B cell (primary cell): ENCODE measurements around the gene PSAPL1. TPM values are rescaled to one million over a fixed set of nuclear protein-coding genes. Genes with fewer than 3 reads are reported as not detected.

Source experiments
- ATAC-seq: fragments of 200-7000 bp; cut with Tn5 transposase; one replicate; pipeline ENCODE4 v1.10.0; 2021; ENCODE audit warnings: low read depth, mild to moderate bottlenecking, moderate number of reproducible peaks, moderate library complexity
- CTCF ChIA-PET: fragments of 350-600 bp; sonication (Branson Sonifier 250); formaldehyde crosslinking; loops from one replicate; lab custom pipeline; 2021; ENCODE audit warnings: antibody characterized with exemption, inconsistent platforms; lab: Charles Lee
- POLR2A ChIA-PET: fragments of 350-600 bp; sonication (Branson Sonifier 250); formaldehyde crosslinking; loops from one replicate; lab custom pipeline; 2021; ENCODE audit warnings: antibody characterized with exemption; lab: Charles Lee
- DNase-seq: peaks from one replicate; pipeline ENCODE4 v3.0.0; 2013
- H2AFZ ChIP-seq: 2 replicates; pipeline ENCODE4 v1.6.1; 2012; ENCODE audit warnings: mild to moderate bottlenecking, low read depth, low read length; ENCODE audit not compliant: insufficient read depth, poor library complexity, severe bottlenecking
- H3K27ac ChIP-seq, 2 donors: 1 replicate in 1 of 2; 2 replicates in 1 of 2; pipeline ENCODE4 v1.5.1; 2012 to 2013; ENCODE audit warnings: low read length in 2 of 2, mild to moderate bottlenecking in 2 of 2, moderate library complexity in 1 of 2
- H3K27me3 ChIP-seq, 4 experiments: fragments of 200-600 bp in 1 of 4; sonication (generic) in 1 of 4; replicated peaks in 1 of 4; 1 replicate in 2 of 4; 2 replicates in 2 of 4; pipeline versions ENCODE4 v1.6.1 to v1.7.0; 2013 to 2016; ENCODE audit warnings: low read length in 3 of 4, mild to moderate bottlenecking in 2 of 4, mixed read lengths in 1 of 4, moderate library complexity in 1 of 4; ENCODE audit not compliant: insufficient read depth in 4 of 4, control insufficient read depth in 3 of 4; ENCODE audit errors: control extremely low read depth in 1 of 4
- H3K36me3 ChIP-seq, 2 experiments: replicated peaks in 1 of 2; 1 replicate in 1 of 2; 2 replicates in 1 of 2; pipeline versions ENCODE4 v1.6.1 to v1.7.1; 2013; ENCODE audit warnings: low read length in 1 of 2; ENCODE audit not compliant: insufficient read depth in 2 of 2, control insufficient read depth in 1 of 2; ENCODE audit errors: control extremely low read depth in 1 of 2, extremely low read depth in 1 of 2
- H3K4me1 ChIP-seq, 2 donors: fragments of 200-600 bp in 1 of 2; sonication (generic) in 1 of 2; 1 replicate in 1 of 2; 2 replicates in 1 of 2; pipeline versions ENCODE4 v1.5.1 to v1.6.1; 2013 to 2017; ENCODE audit warnings: low read length in 2 of 2; ENCODE audit not compliant: control insufficient read depth in 2 of 2, insufficient read depth in 2 of 2
- H3K4me2 ChIP-seq: replicated peaks from 2 replicates; pipeline ENCODE3; 2012; ENCODE audit warnings: mild to moderate bottlenecking, low read depth, low read length; ENCODE audit not compliant: poor library complexity, severe bottlenecking
- H3K4me3 ChIP-seq, 5 experiments: fragments of 200-600 bp in 1 of 5; sonication (generic) in 1 of 5; 1 replicate in 3 of 5; 2 replicates in 2 of 5; pipeline versions ENCODE4 v1.5.1 to v1.7.0; 2011 to 2016; ENCODE audit warnings: low read length in 4 of 5, mild to moderate bottlenecking in 4 of 5, low read depth in 2 of 5, control low read depth in 1 of 5, moderate library complexity in 1 of 5; ENCODE audit not compliant: insufficient read depth in 1 of 5; ENCODE audit errors: control extremely low read depth in 1 of 5, extremely low read depth in 1 of 5
- H3K79me2 ChIP-seq: fragments of 200-600 bp; sonication (generic); one replicate; pipeline ENCODE4 v1.6.0; 2016; ENCODE audit warnings: low read length; ENCODE audit not compliant: control insufficient read depth, insufficient read depth
- H3K9ac ChIP-seq: fragments of 200-600 bp; sonication (generic); 2 replicates; pipeline ENCODE4 v1.6.1; 2017; ENCODE audit warnings: mild to moderate bottlenecking, low read length, moderate library complexity
- H3K9me3 ChIP-seq, 3 donors: one replicate each; pipeline versions ENCODE4 v1.6.1 to v1.7.1; 2013; ENCODE audit warnings: low read length in 2 of 3; ENCODE audit not compliant: control insufficient read depth in 2 of 3, insufficient read depth in 1 of 3; ENCODE audit errors: control extremely low read depth in 1 of 3
- H4K20me1 ChIP-seq: 2 replicates; pipeline ENCODE4 v1.6.0; 2012; ENCODE audit warnings: mild to moderate bottlenecking, low read length; ENCODE audit not compliant: insufficient read depth, control insufficient read depth, poor library complexity, severe bottlenecking
- H3K27ac Mint-ChIP-seq: one replicate; pipeline ENCODE4 v1.8.0; 2021; ENCODE audit warnings: mixed read lengths
- H3K27me3 Mint-ChIP-seq: one replicate; pipeline ENCODE4 v1.8.0; 2021; ENCODE audit warnings: mixed read lengths
- H3K4me1 Mint-ChIP-seq: one replicate; pipeline ENCODE4 v1.8.0; 2021; ENCODE audit warnings: mixed read lengths
- H3K4me3 Mint-ChIP-seq: one replicate; pipeline ENCODE4 v1.8.0; 2021; ENCODE audit warnings: mixed read lengths
- H3K9me3 Mint-ChIP-seq: one replicate; pipeline ENCODE4 v1.8.0; 2022; ENCODE audit warnings: mixed read lengths; ENCODE audit not compliant: insufficient read depth
- CTCF ChIP-seq: fragments of 200-600 bp; IDR thresholded peaks from one replicate; pipeline ENCODE4 v1.8.0; 2022; ENCODE audit warnings: antibody characterized with exemption, mild to moderate bottlenecking
- EZH2 ChIP-seq: IDR thresholded peaks from 2 replicates; pipeline ENCODE4 v1.6.1; 2012; ENCODE audit warnings: borderline replicate concordance, low read depth, mild to moderate bottlenecking, moderate library complexity, low read length; ENCODE audit not compliant: insufficient read depth, poor library complexity, severe bottlenecking
- WGBS: methylation state at CpG from one replicate; pipeline ENCODE4 v1.1.5; 2013; ENCODE audit warnings: missing lambda C conversion rate; ENCODE audit not compliant: insufficient coverage; 5-methylcytosine and 5-hydroxymethylcytosine counted together
- intact Hi-C: fragments of 100-400 bp; cut with micrococcal nuclease; formaldehyde crosslinking; loops from one replicate; pipeline ENCODE4 v1.10.0; 2022
- polyA plus RNA-seq: library from polyadenylated mRNA; depleted of rRNA; stranded (reverse); fragments of >200 nt; gene quantifications from 2 replicates; pipeline ENCODE4 v1.2.3, GENCODE V29; 2012
- total RNA-seq, 2 donors: library from RNA; stranded (reverse); fragments of 120-200 nt in 1 of 2; gene quantifications; 1 replicate in 1 of 2; 2 replicates in 1 of 2; pipeline versions ENCODE4 v1.2.3 to v1.2.4, GENCODE V29; 2013 to 2022

PSAPL1 gene
- total and polyA plus RNA-seq, 2 donors (not counting 1 experiment from before 2014, with no cell fraction given): not detected

GRCh38 chr4:7416745-7417432, 17.8 kb downstream of the PSAPL1 start:
- intact Hi-C loops: no loop called here
- POLR2A ChIA-PET: no interaction called here
- peaks cover 6% of the 10 kb centered on the region for H3K9me3 Mint-ChIP-seq
- Histone ChIP-seq H3K9ac (no peak overlapping the region), H3K4me2 (no peak overlapping the region), H3K79me2 (no peaks in the 10 kb centered on the region), H3K4me1 (no peaks in the 10 kb centered on the region), H4K20me1 (no peaks in the 10 kb centered on the region), H3K27ac (no peak overlapping the region), H3K27me3 (peaks cover 0 to 4% (median 0%) of the 10 kb centered on the region in 4 experiments), H3K4me3 (no peak overlapping the region), H3K36me3 (no peaks in the 10 kb centered on the region), H2AFZ (no peak overlapping the region), H3K9me3 (peaks cover 0 to 34% (median 0%) of the 10 kb centered on the region in 3 donors)
- H3K4me3 Mint-ChIP-seq: no peak overlapping the region
- CTCF ChIA-PET: no interaction called here
- DNase-seq: no peak
- no peak overlapping the region for H3K27ac Mint-ChIP-seq
- H3K4me1 Mint-ChIP-seq: no peaks in the 10 kb centered on the region
- TF ChIP-seq EZH2: no peak
- TF ChIP-seq CTCF: no peak
- peaks cover 15% of the 10 kb centered on the region for H3K27me3 Mint-ChIP-seq
- no peak for ATAC-seq
- 83% methylated on average over 12 of the region's 14 CpGs for WGBS

- no peaks in the 10 kb centered on the region for H3K4me1 Mint-ChIP-seq
- no peak overlapping the region for H3K27ac Mint-ChIP-seq
- no peaks in the 10 kb centered on the region for H3K79me2 ChIP-seq
- whole genome bisulfite sequencing: 84% methylated on average over 16 of the region's 16 CpGs
- intact Hi-C loops: no loop called here
- H3K36me3 ChIP-seq: no peaks in the 10 kb centered on the region
- no peaks in the 10 kb centered on the region for H4K20me1 ChIP-seq
- no peaks in the 10 kb centered on the region for H3K4me1 ChIP-seq
- H3K4me3 Mint-ChIP-seq: no peak overlapping the region
- DNase-seq (no peak), ATAC-seq (no peak)
- H3K27me3 ChIP-seq: peaks cover 0 to 4% (median 0%) of the 10 kb centered on the region in 4 experiments
- H2AFZ ChIP-seq: no peak overlapping the region
- H3K27me3 Mint-ChIP-seq: peaks cover 15% of the 10 kb centered on the region
- no peak overlapping the region for H3K27ac ChIP-seq
- no peak overlapping the region for H3K9ac ChIP-seq
- peaks cover 6% of the 10 kb centered on the region for H3K9me3 Mint-ChIP-seq
- no peak overlapping the region for H3K4me2 ChIP-seq
- TF ChIP-seq CTCF (no peak), EZH2 (no peak)
- POLR2A ChIA-PET: no interaction called here
- no peak overlapping the region for H3K4me3 ChIP-seq
- CTCF ChIA-PET: no interaction called here
- peaks cover 0 to 36% (median 0%) of the 10 kb centered on the region in 3 donors for H3K9me3 ChIP-seq
These were observed 18.6 kb downstream of the PSAPL1 start for GRCh38 chr4:7415927-7416686.
